ENCODE results near the gene GCSAM. TPM values are rescaled to one million over a fixed set of nuclear protein-coding genes. Genes with fewer than 3 reads are reported as not detected.
A peak's percentile ranks its signal among the peaks of the same experiment; 100 is the strongest.

GCSAM gene
- total RNA-seq, 2 donors from 2014 or later = 0.12 TPM; not detected in 1

- Histone ChIP-seq H3K4me3 (peak overlapping the region; percentile 46 to 55), H3K27ac (peak overlapping the region in 1 of 2 donors; percentile 27), H3K36me3 (no peaks in the 10 kb centered on the region), H3K27me3 (no peaks in the 10 kb centered on the region), H3K4me1 (peaks cover 0 to 18% of the 10 kb centered on the region in 2 donors), H3K9me3 (no peaks in the 10 kb centered on the region)
- DNase-seq (ENCODE audit: low spot score) = no peak
- no peak for TF ChIP-seq CTCF (IDR thresholded peaks at IDR 0.05)
Observed at GRCh38 chr3:112085735-112086075, 47.3 kb downstream of the GCSAM start.

- no peak for TF ChIP-seq CTCF (IDR thresholded peaks at IDR 0.05)
- H3K4me3 ChIP-seq = no peak overlapping the region
- H3K27ac ChIP-seq = no peak overlapping the region
Observed at GRCh38 chr3:112084980-112085705, 47.9 kb downstream of the GCSAM start.

DNA sequence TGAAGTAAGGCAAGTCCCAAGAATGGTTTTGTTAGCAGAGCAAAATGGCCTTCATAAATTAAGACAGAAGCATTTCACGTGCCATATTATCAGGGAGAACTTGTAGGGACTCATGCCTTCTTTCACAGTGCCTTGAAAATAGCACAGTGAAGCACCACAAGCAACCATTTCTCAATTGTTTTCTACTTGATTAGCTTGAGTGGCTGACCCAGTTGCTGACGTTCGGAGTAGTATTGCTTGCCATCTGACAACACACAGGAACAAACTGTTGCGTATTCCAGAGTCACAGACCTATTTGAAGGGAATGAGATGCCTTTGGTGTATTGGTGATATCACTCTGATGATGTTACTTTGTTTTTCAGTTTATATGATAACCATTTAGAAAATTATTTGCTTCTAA is 49.8 kb downstream of the GCSAM start:
- no peak for DNase-seq (ENCODE audit: low spot score)
- Histone ChIP-seq H3K27me3 (no peaks in the 10 kb centered on the region), H3K27ac (no peak overlapping the region), H3K4me3 (no peak overlapping the region), H3K9me3 (no peaks in the 10 kb centered on the region), H3K36me3 (no peaks in the 10 kb centered on the region), H3K4me1 (peaks cover 0 to 17% of the 10 kb centered on the region in 2 donors)
- no peak for TF ChIP-seq CTCF (IDR thresholded peaks at IDR 0.05)

More at GRCh38 chr3:112084980-112085705, 47.9 kb downstream of the GCSAM start:
- no peak for DNase-seq (ENCODE audit: low spot score)
- Histone ChIP-seq H3K9me3 (no peaks in the 10 kb centered on the region), H3K4me1 (peaks cover 0 to 17% of the 10 kb centered on the region in 2 donors), H3K36me3 (no peaks in the 10 kb centered on the region), H3K27me3 (no peaks in the 10 kb centered on the region)

- H3K27me3 ChIP-seq = no peaks in the 10 kb centered on the region
- TF ChIP-seq CTCF (IDR thresholded peaks at IDR 0.05) = no peak
- no peaks in the 10 kb centered on the region for H3K36me3 ChIP-seq
- no peak overlapping the region for H3K27ac ChIP-seq
- no peaks in the 10 kb centered on the region for H3K4me1 ChIP-seq
- no peaks in the 10 kb centered on the region for H3K9me3 ChIP-seq
- no peak for DNase-seq (ENCODE audit: low spot score)
- no peak overlapping the region for H3K4me3 ChIP-seq
Observed at GRCh38 chr3:112078125-112079083, 54.6 kb downstream of the GCSAM start.

DNA sequence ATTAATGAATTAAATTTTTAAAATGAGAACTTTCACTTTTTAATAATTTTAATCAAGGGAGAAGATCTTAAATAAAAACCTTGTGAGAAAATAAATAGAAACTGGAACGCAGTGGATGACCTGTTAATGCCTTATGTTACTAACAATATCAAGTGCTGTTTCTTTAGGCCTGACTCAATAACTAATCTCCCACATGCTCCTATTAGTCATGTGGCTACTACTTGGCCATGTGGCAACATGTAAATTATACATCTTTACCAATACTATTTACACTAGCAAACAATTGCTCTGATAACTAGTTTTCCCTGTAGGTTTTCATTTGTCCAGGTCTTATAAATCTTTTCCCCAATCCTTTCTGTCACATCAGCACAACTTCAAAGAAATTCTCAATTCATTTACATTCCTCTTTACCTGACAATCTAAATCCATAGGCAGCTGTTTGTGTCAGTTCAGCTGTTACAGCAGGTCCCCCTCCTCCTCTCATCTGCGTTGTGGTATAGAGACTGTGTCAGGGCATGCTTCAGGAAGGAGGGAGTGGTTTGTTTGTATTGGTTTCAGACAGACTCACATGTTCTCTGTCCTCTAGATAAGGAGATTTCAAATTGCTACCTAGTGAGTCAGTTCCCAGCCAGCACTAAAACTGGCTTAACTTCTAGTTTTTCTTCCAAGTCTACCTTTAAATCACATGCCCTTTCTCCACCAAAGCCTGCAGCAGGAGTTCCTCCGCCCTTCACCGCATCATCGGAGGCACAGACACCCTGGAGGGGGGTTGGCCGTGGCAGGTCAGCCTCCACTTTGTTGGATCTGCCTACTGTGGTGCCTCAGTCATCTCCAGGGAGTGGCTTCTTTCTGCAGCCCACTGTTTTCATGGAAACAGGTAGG is 58.2 kb downstream of the GCSAM start:
- no peak for TF ChIP-seq CTCF (IDR thresholded peaks at IDR 0.05)
- no peak for DNase-seq (ENCODE audit: low spot score)
- H3K27ac ChIP-seq = no peak overlapping the region

More for the DNA sequence above, 58.2 kb downstream of the GCSAM start:
- Histone ChIP-seq H3K27me3 (no peaks in the 10 kb centered on the region), H3K4me3 (no peak overlapping the region), H3K36me3 (no peaks in the 10 kb centered on the region), H3K4me1 (no peaks in the 10 kb centered on the region), H3K9me3 (no peaks in the 10 kb centered on the region)
